ENCODE results near the gene DNAAF5.
A peak's percentile ranks its signal among the peaks of the same experiment; 100 is the strongest.
"Not testable (repeated sequence)": the region's sequence is repeated elsewhere in the genome, so short reads cannot be mapped to it uniquely, and the experiment has no call there.

DNAAF5 gene

DNA sequence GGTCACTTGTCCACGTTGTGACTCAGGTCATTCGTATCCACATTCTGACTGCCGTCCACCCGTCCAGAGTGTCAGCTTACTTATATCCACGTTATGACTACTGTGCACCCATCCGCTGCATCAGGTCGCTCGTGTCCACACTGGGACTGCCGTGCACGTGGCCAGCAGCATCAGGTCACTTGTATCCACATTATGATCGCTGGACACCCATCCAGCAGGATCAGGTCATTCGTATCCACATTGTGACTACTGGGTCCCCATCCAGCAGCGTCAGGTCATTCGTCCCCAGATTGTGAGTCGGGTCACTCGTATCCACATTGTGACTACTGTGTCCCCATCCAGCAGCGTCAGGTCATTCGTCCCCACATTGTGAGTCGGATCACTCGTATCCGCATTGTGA, 58.5 kb downstream of the DNAAF5 start:
- no peak for DNase-seq

DNA sequence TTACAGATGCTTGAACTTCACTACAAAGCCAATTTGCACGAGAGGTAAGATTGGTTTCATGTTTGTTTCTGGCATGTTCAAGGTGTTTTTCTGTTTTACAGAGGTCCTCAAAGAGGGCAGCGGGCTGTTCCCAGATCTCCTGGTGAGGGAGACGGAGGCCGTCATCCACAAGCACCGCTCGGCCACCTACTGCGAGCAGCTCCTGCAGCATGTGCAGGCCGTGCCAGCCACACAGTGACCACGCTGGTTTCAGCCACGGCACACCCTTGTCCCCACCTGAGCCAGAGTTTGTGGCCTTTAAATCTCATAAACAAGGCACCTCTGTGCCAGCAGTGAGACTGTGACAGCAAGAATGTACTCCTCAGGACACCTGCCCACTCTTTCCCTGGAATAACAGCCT, 58.9 kb downstream of the DNAAF5 start:
- no peak for DNase-seq

DNA sequence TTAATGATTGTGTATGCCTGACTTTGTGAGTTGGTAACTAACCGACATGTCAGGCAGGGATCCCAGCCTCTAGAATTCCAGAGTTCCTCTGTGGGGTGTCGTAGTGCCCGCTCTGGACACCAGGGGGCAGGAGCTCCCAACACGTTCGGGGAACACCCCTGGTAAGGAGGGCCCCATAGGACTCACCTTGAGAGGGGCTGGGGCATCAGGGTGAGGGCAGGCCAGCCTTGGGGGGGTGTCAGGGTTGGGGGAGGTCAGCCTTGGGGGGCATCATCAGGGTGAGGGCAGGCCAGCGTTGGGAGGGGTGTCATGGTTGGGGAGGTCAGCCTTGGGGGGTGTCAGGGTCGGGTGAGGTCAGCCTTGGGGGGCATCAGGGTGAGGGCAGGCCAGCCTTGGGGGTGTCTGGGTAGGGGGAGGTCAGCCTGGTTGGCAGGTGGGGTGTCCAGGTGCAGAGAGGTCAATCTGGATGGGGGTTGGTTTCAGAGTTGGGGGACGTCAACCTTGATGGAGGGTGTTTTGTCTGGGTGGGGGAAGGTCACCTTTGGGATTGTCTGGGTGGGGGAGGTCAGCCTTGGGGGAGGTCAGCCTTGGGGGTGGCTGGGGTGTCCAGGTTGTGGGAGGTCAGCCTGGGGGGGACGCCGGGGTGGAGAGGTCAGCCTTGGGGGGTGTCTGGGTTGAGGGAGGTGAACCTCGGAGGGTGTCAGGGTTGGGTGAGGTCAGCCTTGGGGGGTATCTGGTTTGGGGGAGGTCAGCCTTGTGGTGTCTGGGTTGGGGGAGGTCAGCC, 60.2 kb downstream of the DNAAF5 start:
- peak; percentile 68 for DNase-seq

DNA sequence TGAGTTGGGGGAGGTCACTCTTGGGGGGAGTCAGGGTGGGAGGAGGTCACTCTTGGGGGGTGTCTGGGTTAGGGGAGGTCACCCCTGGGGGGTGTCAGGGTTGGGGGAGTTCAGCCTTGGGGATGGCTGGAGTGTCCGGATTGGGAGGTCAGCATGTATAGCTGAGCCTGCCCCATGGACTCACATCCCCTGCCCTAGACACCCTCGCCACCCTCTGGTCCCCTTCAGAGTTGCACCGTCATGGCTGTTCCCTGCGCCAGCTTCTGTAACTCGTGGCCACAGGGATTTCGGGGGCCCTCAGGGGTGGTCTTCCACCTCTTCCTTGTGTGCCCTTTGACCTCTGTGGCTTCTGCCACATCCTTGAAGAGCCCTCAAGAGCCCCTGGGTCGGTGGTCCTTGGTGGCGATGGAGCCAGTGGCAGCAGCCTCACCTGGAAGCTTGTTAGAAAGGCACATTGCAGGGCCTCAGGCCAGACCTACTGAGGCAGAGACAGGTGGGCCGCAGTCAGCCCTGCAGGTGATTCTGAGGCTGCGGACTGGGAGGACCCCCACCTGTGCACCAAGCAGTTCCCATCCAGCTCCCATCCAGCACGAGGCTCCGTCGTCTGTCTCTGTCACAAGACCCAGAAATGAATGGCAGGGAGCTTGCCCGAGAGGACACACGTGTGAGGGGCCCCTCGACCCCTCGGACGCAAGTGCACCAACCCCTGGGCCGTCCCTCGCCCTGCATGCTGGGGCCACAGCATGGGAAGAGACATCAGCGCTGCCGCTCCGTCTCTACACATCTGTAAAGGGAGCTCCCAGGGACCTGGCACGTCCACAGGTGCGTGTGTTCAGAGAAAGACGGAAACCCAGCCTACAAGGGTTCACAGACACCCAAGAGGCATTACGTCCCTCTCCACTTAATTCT, 61.1 kb downstream of the DNAAF5 start:
- no peak for DNase-seq

DNA sequence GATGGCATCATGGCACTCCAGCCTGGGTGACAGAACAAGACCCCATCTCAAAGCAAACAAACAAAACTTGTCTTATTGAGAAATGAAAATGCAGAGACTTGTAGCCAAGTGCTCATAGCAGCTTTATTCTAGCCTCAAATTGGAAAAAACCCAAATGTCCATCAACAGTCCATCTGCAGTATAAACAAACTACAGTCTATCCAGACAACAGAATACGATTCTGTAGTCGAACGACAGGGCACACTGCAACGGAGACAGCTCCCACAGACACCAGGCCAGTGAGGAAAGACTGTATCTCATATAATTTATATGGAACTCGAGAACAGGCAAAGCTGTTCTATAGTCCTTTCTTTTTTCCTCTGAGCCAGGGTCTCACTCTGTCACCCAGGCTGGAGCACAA, 65.0 kb downstream of the DNAAF5 start:
- DNase-seq, result no peak

DNA sequence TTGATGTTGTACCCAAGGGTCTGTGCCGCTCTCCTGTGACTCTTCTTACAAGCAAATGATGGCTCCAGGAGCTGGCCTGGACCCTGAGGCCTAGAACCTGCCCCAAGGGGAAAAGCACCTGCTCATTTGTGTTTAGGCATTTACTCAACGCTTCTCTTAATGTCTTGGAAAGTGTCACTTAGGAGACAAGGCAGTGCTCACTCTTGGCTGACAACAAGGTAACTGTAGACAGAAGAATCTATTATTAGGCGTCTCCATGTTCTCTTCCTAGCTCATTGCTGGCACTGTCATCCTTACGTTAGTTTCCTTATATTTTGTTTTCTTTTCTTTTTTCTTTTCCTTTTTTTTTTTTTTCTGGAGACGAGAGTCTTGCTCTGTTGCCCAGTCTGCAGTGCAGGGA, 67.7 kb downstream of the DNAAF5 start:
- no peak for DNase-seq

DNA sequence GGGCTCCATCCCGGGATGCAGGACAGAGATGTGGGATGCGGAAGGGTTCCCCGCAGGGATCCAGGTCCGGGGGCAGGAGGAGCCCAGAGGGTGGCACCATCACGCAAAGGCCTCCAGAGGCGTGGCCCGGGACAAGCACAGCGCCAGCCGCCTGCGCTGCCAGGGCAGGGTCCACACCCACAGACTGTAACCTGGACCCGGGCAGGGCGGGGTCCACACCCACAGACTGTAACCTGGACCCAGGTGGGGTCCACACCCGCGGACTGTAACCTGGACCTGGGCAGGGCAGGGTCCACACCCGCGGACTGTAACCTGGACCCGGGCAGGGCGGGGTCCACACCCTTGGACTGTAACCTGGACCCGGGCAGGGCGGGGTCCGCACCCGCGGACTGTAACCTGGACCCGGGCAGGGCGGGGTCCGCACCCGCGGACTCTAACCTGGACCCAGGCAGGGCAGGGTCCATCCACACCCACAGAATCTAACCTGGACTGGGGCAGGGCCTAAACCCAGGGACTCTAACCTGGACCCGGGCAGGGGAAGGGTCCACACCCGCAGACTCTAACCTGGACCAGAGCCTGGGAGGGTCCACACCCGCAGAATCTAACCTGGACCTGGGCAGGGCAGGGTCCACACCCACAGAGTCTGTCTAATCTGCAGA, 68.3 kb downstream of the DNAAF5 start:
- no peak for DNase-seq

DNA sequence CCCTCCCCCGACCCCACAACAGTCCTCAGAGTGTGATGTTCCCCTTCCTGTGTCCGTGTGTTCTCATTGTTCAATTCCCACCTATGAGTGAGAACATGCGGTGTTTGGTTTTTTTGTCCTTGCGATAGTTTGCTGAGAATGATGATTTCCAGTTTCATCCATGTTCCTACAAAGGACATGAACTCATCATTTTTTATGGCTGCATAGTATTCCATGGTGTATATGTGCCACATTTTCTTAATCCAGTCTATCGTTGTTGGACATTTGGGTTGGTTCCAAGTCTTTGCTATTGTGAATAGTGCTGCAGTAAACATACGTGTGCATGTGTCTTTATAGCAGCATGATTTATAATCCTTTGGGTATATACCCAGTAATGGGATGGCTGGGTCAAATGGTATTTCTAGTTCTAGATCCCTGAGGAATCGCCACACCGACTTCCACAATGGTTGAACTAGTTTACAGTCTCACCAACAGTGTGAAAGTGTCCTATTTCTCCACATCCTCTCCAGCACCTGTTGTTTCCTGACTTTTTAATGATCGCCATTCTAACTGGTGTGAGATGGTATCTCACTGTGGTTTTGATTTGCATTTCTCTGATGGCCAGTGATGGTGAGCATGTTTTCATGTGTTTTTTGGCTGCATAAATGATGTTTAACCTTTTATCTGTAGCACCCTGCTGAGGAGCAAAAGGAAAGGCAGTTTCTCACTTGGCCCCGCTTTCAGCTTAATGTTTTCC, 70.1 kb downstream of the DNAAF5 start:
- DNase-seq, result not testable (repeated sequence)

DNA sequence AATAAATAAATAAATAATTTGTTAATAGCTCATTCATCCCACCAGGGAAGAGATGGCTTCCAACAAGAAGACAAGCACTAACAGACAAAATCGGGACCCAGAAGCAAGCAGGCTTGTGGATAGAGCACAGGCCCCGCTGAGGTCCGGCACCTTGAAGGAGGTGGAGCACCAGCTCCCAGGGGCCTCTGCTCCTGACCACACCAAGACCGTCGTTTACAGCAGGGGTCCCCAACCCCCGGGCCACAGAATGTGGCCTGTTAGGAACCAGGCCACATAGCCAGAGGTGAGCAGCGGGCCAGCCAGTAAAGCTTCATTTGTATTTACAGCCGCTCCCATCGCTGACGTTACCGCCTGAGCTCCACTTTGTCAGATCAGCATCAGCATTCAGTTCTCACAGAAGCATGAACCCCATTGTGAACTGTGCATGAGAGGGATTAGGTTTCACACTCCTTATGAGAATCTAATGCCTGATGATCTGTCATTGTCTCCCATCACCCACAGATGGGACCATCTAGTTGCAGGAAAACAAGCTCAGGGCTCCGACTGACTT, 72.5 kb downstream of the DNAAF5 start:
- DNase-seq, result no peak

DNA sequence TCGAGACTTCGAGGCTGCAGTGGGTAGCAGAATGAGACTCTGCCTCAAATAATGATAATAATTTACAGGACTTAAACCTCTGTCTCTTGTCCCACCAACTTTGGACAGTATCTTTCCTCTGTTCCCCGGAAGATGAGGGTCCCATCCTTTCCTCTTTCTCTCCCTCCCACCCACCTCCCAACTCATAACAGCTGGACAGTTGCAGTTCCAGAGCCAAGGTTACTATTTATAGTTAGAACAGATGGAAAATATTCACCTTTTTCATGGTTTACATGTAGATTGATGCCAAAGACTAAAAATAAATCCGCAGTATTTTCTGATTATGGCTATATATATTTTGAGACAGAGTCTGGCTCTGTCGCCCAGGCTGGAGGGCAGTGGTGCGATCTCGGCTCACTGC, 74.2 kb downstream of the DNAAF5 start:
- DNase-seq, result no peak

DNA sequence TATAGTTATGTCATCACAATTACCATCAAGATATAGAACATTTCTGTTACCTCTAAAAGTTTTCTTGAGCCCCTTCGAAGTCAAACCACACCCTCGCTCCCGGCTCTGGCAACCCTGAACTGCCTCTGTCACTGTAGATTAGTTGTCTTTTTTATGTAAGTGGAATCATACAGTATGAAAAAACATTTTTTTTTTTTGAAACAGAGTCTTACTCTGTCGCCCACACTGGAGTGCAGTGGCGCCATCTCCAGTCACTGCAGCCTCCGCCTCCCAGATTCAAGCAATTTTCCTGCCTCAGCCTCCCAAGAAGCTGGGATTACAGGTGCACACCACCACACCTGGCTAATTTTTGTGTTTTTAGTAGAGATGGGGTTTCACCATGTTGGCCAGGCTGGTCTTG, 74.9 kb downstream of the DNAAF5 start:
- DNase-seq, result not testable (repeated sequence)

DNA sequence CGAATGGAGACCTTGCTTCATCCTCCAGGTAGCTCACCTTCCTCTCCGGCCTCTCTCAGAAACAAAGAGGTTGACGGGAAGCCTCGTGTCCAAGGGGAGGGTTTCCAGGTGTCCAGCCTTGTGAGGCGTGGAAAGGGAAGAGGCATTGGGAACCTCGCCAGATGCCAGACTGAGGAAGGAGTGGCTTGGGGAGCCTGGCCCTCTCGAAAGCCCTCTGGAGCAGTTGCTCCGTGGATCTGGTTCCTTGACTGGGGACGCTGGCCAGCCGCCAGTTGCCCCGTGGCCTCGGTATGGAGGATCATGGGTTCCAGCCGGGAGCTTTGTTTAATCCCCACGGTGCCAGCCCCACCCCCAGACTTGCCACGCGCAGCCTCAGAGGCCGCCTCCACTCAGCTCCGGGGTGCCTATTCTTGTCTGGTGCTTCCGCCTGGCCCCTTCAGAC, 75.5 kb downstream of the DNAAF5 start:
- DNase-seq, result peak; percentile 84

DNA sequence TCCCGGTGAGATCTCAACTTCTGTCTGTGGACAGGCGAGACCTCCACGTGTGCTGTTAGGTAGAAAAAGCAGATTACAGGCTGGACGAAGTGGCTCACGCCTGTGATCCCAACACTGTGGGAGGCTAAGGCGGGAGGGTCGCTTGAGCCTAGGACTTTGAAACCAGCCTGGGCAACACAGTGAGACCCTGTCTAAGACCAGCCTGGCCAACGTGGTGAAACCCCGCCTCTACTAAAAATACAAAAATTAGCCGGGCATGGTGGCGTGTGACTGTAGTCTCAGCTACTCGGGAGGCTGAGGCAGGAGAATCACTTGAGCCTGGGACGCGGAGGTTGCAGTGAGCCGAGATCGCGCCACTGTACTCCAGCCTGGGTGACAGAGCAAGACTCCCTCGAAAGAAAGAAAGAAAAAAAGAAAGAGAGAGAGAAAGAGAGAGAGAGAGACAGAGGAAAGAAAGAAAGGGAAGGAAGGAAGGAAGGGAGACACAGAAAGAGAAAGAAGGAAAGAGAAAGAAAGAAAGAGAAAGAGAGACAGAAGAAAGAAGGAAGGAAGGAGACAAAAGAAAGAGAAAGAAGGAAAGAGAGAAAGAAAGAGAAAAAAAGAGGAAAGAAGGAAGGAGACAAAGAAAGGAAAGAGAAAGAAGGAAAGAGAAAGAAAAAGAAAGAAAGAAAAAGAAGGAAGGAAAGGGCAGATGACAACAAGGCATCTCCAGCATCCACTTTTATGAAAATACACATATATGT, 76.2 kb downstream of the DNAAF5 start:
- DNase-seq, result no peak

DNA sequence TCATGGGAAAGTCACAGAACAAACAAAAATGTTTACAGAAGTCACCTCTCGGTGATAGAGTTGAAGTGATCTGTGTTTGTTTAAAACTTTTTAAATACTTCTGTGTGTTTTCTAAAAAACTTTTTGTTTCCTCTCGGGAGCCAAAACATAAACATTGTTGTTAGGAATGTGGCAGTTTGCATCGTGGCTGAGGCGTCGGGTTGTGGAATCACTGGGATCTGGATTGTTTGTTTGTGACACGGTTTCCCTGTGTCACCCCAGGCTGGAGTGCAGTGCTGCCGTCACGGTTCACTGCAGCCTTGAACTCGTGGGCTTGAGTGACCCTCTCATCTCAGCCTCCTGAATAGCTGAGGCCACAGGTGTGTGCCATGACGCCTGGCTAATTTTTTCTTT, 76.7 kb downstream of the DNAAF5 start:
- no peak for DNase-seq

DNA sequence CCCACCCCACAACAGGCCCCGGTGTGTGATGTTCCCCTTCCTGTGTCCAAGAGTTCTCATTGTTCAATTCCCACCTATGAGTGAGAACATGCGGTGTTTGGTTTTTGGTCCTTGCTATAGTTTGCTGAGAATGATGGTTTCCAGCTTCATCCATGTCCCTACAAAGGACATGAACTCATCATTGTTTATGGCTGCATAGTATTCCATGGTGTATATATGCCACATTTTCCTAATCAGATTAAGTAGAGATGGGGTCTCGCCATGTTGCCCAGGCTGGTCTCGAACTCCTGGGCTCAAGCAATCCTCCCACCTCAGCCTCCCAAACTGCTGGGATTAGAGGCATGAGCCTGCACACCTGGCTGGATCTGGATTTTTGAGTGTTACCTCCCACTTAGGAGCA, 77.3 kb downstream of the DNAAF5 start:
- not testable (repeated sequence) for DNase-seq

DNA sequence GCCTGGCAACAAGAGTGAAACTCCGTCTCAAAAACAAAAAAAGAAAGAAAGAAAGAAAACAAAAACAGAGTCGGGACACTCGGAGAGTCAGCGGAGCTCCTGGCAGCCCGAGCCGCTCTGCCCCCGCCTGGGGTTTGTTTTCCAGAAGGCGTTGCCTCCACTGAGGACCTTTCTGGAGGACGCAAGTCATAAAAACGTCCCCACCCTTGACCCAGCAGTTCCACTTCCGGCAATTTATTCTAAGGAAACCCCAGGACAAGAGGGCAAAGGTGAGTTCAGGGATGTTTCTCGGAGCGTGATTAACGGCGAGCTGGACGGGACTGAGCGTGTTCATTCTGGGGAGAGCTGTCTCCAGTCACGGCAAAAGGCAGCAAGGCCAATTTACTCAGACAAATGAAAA, 78.8 kb downstream of the DNAAF5 start:
- DNase-seq, result no peak

DNA sequence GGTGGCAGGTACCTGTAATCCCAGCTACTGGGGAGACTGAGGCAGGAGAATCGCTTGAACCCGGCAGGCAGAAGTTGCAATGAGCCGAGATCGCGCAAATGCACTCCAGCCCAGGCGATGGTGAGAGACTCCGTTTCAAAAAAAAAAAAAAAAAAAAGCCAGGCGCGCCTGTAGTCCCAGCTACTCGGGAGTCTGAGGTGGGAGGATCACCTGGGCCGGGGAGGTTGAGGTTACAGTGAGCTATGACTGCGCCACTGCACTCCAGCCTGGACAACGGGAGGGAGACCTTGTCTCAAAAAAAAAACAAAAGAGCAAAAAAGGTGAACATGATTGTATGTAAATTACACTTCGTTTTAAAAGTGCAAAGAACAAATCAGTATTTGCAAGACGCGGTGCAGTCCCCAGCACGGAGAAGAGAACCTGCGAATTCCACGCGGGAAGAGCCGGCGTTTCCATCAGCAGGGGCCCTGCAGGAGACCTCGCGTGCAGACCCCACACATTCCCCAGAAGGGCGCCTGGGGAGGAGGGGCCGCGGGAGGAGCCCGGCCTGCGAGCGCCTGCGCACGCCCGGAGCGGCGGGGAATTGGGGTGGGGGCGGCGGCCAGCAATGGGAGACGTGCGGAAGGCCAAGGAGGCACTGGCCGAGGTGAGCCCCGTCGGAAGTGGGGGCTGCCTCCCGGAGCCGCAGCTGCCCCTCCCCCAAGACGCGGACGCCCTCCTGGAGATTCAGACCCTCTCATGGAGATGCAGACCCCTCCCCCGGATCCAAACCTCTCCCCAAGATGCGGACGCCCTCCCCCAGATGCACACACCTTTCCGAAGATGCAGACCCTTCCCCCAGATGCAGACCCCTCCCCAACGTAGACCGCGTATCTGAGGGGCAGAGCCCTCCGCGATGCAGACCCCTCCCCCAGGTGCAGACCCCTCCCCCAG, 89.1 kb downstream of the DNAAF5 start:
- DNase-seq, result peak; percentile 76

DNA sequence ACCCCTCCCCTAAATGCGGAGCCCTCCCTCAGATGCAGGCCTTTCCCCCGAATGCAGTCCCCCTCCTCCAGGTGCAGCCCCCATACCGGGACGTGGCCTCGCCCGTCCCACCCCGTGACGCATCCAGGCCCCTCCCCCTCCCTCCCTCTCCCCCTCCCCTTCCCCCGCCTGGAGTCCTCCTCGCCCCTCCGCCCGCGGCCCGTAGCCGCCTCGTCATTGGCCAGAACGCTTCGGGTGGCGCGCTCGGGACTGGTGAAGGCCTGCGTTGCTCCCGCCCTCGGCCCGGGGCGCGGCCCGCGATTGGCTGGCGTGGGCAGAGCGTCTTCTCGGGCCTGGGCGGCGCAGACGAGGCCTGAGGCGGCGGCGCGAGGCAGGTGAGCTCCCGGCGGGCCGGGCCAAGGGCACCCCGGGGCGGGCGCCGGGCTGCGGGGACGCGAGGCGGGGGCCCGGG, 89.8 kb downstream of the DNAAF5 start:
- peak; percentile 98 for DNase-seq

DNA sequence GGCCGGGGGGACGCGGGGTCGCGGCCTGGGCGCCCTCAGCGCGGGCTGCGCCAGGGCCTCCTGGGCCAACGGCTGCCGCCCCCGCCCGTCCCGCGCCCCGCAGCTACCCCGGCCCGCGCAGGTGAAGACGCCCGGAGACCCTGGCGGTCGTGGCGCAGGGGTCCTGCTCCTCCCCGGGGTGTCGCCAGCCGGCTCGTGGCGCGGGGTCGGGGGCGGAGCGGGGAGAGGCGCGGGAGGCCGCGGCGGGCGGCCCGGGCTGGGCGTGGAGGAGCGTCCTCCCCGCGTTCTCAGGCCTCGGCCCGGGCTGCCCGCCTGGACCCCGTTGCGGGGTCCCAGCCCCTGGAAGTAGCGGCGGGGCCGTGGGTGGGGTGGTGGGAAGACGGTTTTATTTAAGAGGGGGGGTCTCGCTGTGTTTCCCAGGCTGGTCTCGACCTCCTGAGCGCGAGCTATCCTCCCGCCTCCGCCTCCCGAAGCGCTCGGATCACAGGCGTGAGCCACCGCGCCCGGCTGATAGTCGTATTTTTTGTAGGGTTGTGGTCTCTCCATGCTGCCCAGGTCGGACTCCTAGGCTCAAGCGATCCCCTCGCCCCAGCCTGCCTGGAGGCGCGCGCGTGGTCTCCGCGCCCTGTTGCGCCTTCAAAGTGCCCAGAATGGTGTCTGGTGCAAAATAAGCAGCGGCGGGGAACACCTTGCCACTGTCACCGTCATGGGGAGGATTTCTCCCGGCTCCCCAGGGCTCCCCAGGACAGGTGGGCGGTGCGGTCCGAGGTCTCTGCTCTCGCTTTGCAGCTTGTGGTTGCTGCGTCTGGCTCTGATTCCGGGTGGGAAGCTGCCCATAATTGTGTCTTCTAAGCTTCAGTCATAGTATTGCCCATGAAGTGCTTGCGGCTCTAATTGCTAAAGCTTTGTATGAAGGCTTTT, 90.5 kb downstream of the DNAAF5 start:
- peak; percentile 57 for DNase-seq
